ENCODE measurements around the gene CRACDL.

- TF ChIP-seq CSDC2 (CRISPR knock-in tag; IDR thresholded peaks at IDR 0.05) (no peak), SNAI2 (CRISPR knock-in tag; IDR thresholded peaks at IDR 0.05) (no peak), TOX (CRISPR knock-in tag; IDR thresholded peaks at IDR 0.05; ENCODE audit: borderline replicate concordance) (no peak), OSR1 (CRISPR knock-in tag; IDR thresholded peaks at IDR 0.05) (no peak), ZC3H10 (CRISPR knock-in tag; IDR thresholded peaks at IDR 0.05) (no peak), RARB (CRISPR knock-in tag; IDR thresholded peaks at IDR 0.05) (no peak), GLIS3 (CRISPR knock-in tag; IDR thresholded peaks at IDR 0.05) (no peak), TSHZ2 (CRISPR knock-in tag; IDR thresholded peaks at IDR 0.05) (no peak), ZNF565 (CRISPR knock-in tag; conservative IDR thresholded peaks at IDR 0.05; ENCODE audit: low read depth) (no peak)
- TF ChIP-seq, protein P1, sequence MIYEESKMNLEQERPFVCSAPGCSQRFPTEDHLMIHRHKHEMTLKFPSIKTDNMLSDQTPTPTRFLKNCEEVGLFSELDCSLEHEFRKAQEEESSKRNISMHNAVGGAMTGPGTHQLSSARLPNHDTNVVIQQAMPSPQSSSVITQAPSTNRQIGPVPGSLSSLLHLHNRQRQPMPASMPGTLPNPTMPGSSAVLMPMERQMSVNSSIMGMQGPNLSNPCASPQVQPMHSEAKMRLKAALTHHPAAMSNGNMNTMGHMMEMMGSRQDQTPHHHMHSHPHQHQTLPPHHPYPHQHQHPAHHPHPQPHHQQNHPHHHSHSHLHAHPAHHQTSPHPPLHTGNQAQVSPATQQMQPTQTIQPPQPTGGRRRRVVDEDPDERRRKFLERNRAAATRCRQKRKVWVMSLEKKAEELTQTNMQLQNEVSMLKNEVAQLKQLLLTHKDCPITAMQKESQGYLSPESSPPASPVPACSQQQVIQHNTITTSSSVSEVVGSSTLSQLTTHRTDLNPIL (CRISPR knock-in tag; IDR thresholded peaks at IDR 0.05; ENCODE audit: low read depth) = no peak
- TF ChIP-seq, protein P2, sequence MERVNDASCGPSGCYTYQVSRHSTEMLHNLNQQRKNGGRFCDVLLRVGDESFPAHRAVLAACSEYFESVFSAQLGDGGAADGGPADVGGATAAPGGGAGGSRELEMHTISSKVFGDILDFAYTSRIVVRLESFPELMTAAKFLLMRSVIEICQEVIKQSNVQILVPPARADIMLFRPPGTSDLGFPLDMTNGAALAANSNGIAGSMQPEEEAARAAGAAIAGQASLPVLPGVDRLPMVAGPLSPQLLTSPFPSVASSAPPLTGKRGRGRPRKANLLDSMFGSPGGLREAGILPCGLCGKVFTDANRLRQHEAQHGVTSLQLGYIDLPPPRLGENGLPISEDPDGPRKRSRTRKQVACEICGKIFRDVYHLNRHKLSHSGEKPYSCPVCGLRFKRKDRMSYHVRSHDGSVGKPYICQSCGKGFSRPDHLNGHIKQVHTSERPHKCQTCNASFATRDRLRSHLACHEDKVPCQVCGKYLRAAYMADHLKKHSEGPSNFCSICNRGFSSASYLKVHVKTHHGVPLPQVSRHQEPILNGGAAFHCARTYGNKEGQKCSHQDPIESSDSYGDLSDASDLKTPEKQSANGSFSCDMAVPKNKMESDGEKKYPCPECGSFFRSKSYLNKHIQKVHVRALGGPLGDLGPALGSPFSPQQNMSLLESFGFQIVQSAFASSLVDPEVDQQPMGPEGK (CRISPR knock-in tag; IDR thresholded peaks at IDR 0.05; ENCODE audit: borderline replicate concordance) = no peak
Measured at GRCh38 chr2:98894331-98895000, 41.6 kb downstream of the CRACDL start.

All from SK-N-SH treated with all-trans-retinoic acid at 6 μM for 48 hours (cell line).